ENCODE results near the gene KDM4B.

Gene KDM4B

DNA sequence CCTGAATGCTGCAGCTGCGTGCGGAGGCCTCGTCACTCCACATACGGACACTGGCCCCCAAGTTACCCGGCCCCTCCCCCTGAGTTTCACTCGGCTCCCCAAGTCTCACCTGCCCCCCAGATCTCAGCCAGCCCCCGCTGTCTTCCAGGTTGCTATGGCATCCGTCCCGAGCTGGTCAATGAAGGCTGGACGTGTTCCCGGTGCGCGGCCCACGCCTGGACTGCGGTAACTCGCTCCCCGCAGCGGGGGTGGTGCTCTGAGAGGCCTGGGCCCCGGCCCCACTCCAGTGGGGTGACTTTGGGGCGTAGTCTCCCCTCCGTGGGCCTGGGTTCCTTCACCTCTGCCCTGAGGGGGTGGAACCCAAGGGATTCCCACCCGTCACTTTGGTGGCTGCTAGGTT is 168.2 kb downstream of the KDM4B start:
- Histone ChIP-seq H3K36me3 (replicated peaks) (peaks cover 36% of the 10 kb centered on the region), H3K4me3 (ENCODE audit: low read depth, low read length) (no peak overlapping the region), H3K27me3 (replicated peaks) (no peaks in the 10 kb centered on the region), H3K27ac (no peak overlapping the region)
- no peak for TF ChIP-seq CTCF (IDR thresholded peaks at IDR 0.05; ENCODE audit: low read depth, low read length, missing control alignments)
- DNase-seq = no peak
- in situ Hi-C loops (cut with HindIII; ENCODE audit: low pct_ligation_motif_present, low sequenced_read_pairs) = no loop called here

GRCh38 chr19:5137571-5138124 is 168.7 kb downstream of the KDM4B start:
- peak; percentile 54 for TF ChIP-seq CTCF (IDR thresholded peaks at IDR 0.05; ENCODE audit: low read depth, low read length, missing control alignments)
- in situ Hi-C loops (cut with HindIII; ENCODE audit: low pct_ligation_motif_present, low sequenced_read_pairs) = no loop called here
- Histone ChIP-seq H3K4me3 (ENCODE audit: low read depth, low read length) (no peak overlapping the region), H3K36me3 (replicated peaks) (peaks cover 38% of the 10 kb centered on the region), H3K27ac (no peak overlapping the region), H3K27me3 (replicated peaks) (no peaks in the 10 kb centered on the region)
- DNase-seq = no peak

DNA sequence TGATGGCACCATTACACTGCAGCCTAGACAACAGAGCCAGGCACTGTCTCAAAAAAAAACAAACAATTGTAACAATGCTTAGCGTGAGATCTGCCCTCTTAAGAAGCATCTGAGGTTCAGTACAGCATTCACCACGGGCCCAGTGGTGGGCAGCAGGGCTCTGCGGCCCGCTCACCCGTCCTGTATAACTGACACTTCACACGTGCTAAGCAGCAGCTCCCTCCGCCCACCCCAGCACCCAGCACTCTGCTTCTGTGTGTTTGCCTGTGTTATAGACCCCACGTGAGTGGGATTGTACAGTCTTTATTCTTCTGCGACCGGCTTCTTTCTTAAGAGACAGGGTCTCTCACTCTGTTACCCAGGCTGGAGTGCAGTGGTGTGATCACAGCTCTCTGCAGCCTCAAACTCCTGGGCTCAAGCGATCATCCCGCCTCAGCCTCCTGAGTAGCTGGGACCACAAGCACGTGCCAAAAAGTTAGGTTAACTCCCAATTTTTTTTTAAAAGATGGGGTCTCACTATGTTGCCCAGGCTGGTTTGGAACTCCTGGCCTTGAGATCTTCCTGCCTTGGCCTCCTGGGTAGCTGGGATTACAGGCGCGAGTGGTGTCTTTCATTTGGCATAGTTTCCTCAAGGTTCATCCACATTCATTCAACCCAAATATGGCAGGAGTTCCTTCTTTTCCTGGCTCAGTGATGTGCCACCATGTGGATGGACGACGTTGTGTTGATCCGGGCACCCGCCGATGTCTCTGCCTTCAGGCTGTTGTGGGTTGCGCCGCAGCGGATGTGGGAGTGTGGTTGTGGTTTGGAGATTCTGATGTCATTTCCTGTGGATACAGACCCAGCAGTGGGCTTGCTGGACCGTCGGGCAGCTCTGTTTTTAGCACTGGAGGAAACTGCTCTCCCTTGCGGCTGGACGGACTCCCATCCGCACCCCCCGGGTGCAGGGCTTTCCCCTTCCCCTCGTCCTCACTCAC is 170.0 kb downstream of the KDM4B start:
- no peak overlapping the region for H3K4me3 ChIP-seq (ENCODE audit: low read depth, low read length)
- H3K36me3 ChIP-seq (replicated peaks) = peaks cover 38% of the 10 kb centered on the region
- no peaks in the 10 kb centered on the region for H3K27me3 ChIP-seq (replicated peaks)
- peak overlapping the region; percentile 54 for H3K27ac ChIP-seq
- in situ Hi-C loops (cut with HindIII; ENCODE audit: low pct_ligation_motif_present, low sequenced_read_pairs) = no loop called here
- peak; percentile 28 for TF ChIP-seq CTCF (IDR thresholded peaks at IDR 0.05; ENCODE audit: low read depth, low read length, missing control alignments)
- peak; percentile 94 for DNase-seq

DNA sequence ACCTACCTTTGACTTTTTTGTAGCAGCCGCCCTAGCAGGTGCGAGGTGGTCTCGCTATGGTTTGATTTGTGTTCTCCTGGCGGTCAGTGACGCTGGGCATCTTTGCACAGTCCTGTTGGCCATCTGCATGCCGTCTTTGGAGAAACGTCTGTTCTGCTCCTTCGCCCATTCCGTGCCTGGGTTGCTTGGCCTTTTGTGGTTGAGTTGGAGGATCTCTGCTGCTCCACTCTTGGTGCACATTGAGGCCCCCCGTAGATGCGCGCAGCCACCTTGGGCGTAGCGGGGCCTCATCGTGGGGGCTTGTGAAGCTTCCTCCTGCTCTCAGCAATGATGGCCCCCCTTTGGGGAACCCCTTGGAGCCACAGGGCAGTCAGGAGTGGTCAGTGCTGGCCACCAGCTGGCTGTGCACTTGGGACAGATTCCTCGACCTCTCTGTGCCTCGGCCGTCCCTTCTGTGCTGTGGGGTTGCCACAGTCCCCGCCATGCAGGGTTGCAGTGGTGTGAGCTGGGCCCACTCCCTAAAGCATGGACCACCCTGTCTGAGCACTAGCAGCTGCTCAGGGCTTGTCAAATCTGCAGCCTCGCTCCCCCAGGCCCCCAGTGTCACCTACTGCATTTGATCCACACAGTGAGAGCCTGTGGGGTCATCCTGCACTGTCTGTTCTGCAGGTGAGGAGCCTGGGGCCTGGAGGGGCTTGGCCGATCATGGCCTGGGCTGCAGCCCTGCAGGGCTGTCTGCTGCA is 170.8 kb downstream of the KDM4B start:
- no peaks in the 10 kb centered on the region for H3K27me3 ChIP-seq (replicated peaks)
- in situ Hi-C loops (cut with HindIII; ENCODE audit: low pct_ligation_motif_present, low sequenced_read_pairs) = no loop called here
- peaks cover 37% of the 10 kb centered on the region for H3K36me3 ChIP-seq (replicated peaks)
- TF ChIP-seq CTCF (IDR thresholded peaks at IDR 0.05; ENCODE audit: low read depth, low read length, missing control alignments) = no peak
- H3K4me3 ChIP-seq (ENCODE audit: low read depth, low read length) = no peak overlapping the region
- no peak for DNase-seq
- peak overlapping the region; percentile 25 for H3K27ac ChIP-seq

DNA sequence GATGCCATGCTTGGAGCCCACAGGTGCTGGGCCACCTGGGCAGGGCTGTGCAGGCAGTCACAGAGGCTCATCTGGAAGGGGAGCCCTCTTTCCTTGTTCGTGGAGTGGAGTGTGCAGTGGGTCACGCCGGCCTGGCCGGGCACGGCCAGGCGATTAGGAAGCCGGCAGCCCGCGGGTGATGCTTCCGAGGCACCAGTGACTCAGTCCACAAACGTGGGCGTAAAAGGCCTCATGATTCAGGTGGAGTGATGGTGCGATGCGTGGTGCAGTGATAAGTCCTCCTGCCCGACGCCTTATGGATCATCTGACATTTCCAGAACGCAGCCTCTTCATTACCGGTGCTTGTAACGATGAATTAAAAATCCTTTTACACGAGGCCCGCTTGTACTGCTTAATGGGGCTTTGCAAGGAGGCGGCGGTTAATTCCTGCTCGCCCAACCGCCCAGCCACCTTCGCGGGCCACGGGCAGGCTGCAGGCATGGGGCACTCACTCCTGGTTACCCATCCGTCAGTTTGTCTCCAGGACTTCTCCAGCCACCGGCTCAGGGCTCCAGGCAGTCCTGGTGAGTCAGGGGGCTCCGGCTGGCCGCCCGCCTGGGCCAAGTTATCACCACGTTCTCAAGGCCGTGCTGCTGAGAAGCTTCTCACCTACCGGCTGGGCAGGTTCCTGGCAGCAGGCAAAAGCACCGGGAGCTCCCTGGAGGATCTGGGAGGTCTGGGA is 172.4 kb downstream of the KDM4B start:
- no peak overlapping the region for H3K27ac ChIP-seq

More for the DNA sequence above, 172.4 kb downstream of the KDM4B start:
- in situ Hi-C loops (cut with HindIII; ENCODE audit: low pct_ligation_motif_present, low sequenced_read_pairs) = no loop called here
- TF ChIP-seq CTCF (IDR thresholded peaks at IDR 0.05; ENCODE audit: low read depth, low read length, missing control alignments) = no peak
- peak; percentile 37 for DNase-seq
- no peaks in the 10 kb centered on the region for H3K27me3 ChIP-seq (replicated peaks)
- H3K4me3 ChIP-seq (ENCODE audit: low read depth, low read length) = no peak overlapping the region
- H3K36me3 ChIP-seq (replicated peaks) = peaks cover 33% of the 10 kb centered on the region

Data from brain microvascular endothelial cell (primary cell).